Activated CD8-positive, alpha-beta memory T cell treated with anti-CD3 and anti-CD28 coated beads, Interleukin-2, amount 50 U/mL, for 1 hour (primary cell): ENCODE measurements around the gene HSD17B13.
"Not testable (repeated sequence)": the region's sequence is repeated elsewhere in the genome, so short reads cannot be mapped to it uniquely, and the experiment has no call there.

Experiments
- DNase-seq: peaks from one replicate; pipeline ENCODE4 v3.0.0-alpha.2; 2020; ENCODE audit errors: extremely low read depth

Gene HSD17B13

GRCh38 chr4:87316961-87317360, 5.7 kb downstream of the HSD17B13 start:
- DNase-seq: no peak

GRCh38 chr4:87315000-87315399, 7.7 kb downstream of the HSD17B13 start:
- DNase-seq: not testable (repeated sequence)

GRCh38 chr4:87313756-87314155, 8.9 kb downstream of the HSD17B13 start:
- no peak for DNase-seq

- no peak for DNase-seq
These were observed 11.0 kb downstream of the HSD17B13 start for GRCh38 chr4:87311684-87312083.

GRCh38 chr4:87310691-87311335, 11.9 kb downstream of the HSD17B13 start:
- DNase-seq: no peak

- no peak for DNase-seq
These were observed 13.1 kb downstream of the HSD17B13 start for GRCh38 chr4:87309625-87310024.

GRCh38 chr4:87306056-87306455, 16.6 kb downstream of the HSD17B13 start:
- no peak for DNase-seq

- DNase-seq: no peak
These were observed 17.1 kb downstream of the HSD17B13 start for GRCh38 chr4:87305562-87305961.

- no peak for DNase-seq
These were observed 17.8 kb downstream of the HSD17B13 start for GRCh38 chr4:87304745-87305432.

- no peak for DNase-seq
These were observed 22.8 kb downstream of the HSD17B13 start for GRCh38 chr4:87299898-87300297.

GRCh38 chr4:87298362-87298761, 24.3 kb downstream of the HSD17B13 start:
- no peak for DNase-seq

GRCh38 chr4:87294911-87295310, 27.8 kb downstream of the HSD17B13 start:
- DNase-seq: not testable (repeated sequence)

- DNase-seq: not testable (repeated sequence)
These were observed 28.8 kb downstream of the HSD17B13 start for GRCh38 chr4:87293889-87294288.

GRCh38 chr4:87286970-87287369, 35.7 kb downstream of the HSD17B13 start:
- DNase-seq: no peak

GRCh38 chr4:87284268-87284667, 38.4 kb downstream of the HSD17B13 start:
- DNase-seq: not testable (repeated sequence)

- DNase-seq: no peak
These were observed 39.5 kb downstream of the HSD17B13 start for GRCh38 chr4:87283151-87283550.

GRCh38 chr4:87281603-87282002, 41.1 kb downstream of the HSD17B13 start:
- DNase-seq: no peak

- no peak for DNase-seq
These were observed 44.3 kb downstream of the HSD17B13 start for GRCh38 chr4:87278335-87278794.

- DNase-seq: no peak
These were observed 47.4 kb downstream of the HSD17B13 start for GRCh38 chr4:87275311-87275710.

- DNase-seq: no peak
These were observed 47.9 kb downstream of the HSD17B13 start for GRCh38 chr4:87274803-87275202.

GRCh38 chr4:87274327-87274726, 48.4 kb downstream of the HSD17B13 start:
- no peak for DNase-seq

- no peak for DNase-seq
These were observed 51.9 kb downstream of the HSD17B13 start for GRCh38 chr4:87270825-87271224.

GRCh38 chr4:87270144-87270543, 52.5 kb downstream of the HSD17B13 start:
- DNase-seq: no peak
